GM19035 (cell line): ENCODE results near the gene PCDHA6.
"Not testable (repeated sequence)": the region's sequence is repeated elsewhere in the genome, so short reads cannot be mapped to it uniquely, and the experiment has no call there.

Experiments used
- ATAC-seq: cut with Tn5 transposase; IDR thresholded peaks from one replicate; pipeline ENCODE4 v1.9.1; 2021; ENCODE audit not compliant: unreplicated experiment

PCDHA6 gene

GRCh38 chr5:140808889-140809291, 18.9 kb upstream of the PCDHA6 start:
- ATAC-seq, result no peak

DNA sequence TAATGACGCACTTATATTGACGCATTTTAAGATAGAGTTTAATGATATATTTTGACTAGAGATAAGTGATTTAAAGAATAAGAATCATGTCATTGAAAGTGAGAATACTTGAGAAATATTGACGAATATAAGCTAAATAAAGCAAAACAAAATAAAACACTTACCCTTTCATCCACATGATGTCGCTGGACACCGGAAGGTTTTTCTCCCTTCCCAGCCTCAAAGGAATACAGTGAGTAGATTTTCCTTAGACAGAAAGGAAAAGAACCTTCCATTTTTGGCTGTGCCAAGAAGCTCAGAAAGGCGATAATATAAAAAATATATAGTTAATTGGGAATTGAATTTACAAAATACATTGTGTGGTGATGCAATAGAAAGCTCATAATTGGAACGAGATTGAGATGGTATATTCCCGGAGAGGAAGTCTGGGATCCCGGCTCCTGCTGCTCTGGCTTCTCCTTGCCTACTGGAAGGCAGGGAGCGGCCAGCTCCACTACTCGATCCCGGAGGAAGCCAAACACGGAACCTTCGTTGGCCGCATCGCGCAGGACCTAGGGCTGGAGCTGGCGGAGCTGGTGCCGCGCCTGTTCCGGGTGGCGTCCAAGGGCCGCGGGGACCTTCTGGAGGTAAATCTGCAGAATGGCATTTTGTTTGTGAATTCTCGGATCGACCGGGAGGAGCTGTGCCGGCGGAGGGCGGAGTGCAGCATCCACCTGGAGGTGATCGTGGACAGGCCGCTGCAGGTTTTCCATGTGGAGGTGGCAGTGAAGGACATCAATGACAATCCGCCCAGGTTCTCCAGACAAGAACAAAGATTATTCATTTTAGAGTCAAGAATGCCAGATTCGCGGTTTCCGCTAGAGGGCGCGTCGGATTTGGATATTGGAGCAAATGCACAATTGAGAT, 6.1 kb upstream of the PCDHA6 start, which contains the start of gene PCDHA5:
Gene PCDHA5, plus strand, starts transcription at position 239 of the 906 bp plus-strand sequence.
- ATAC-seq, result no peak

- ATAC-seq, result no peak
These were observed 5.5 kb upstream of the PCDHA6 start for GRCh38 chr5:140822281-140822629.

GRCh38 chr5:140822969-140823368, 4.8 kb upstream of the PCDHA6 start:
- not testable (repeated sequence) for ATAC-seq

DNA sequence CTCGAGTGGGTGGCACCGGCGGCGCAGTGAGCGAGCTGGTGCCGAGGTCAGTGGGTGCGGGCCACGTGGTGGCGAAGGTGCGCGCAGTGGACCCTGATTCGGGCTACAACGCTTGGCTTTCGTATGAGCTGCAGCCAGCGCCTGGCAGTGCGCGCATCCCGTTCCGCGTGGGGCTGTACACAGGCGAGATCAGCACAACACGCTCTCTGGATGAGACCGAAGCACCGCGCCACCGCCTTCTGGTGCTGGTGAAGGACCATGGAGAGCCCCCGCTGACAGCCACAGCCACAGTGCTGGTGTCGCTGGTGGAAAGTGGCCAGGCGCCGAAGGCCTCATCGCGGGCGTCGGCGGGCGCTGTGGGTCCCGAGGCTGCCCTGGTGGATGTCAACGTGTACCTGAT, 4.3 kb upstream of the PCDHA6 start:
- no peak for ATAC-seq

GRCh38 chr5:140828362-140828737, 590 bp downstream of the PCDHA6 start:
- ATAC-seq, result no peak

DNA sequence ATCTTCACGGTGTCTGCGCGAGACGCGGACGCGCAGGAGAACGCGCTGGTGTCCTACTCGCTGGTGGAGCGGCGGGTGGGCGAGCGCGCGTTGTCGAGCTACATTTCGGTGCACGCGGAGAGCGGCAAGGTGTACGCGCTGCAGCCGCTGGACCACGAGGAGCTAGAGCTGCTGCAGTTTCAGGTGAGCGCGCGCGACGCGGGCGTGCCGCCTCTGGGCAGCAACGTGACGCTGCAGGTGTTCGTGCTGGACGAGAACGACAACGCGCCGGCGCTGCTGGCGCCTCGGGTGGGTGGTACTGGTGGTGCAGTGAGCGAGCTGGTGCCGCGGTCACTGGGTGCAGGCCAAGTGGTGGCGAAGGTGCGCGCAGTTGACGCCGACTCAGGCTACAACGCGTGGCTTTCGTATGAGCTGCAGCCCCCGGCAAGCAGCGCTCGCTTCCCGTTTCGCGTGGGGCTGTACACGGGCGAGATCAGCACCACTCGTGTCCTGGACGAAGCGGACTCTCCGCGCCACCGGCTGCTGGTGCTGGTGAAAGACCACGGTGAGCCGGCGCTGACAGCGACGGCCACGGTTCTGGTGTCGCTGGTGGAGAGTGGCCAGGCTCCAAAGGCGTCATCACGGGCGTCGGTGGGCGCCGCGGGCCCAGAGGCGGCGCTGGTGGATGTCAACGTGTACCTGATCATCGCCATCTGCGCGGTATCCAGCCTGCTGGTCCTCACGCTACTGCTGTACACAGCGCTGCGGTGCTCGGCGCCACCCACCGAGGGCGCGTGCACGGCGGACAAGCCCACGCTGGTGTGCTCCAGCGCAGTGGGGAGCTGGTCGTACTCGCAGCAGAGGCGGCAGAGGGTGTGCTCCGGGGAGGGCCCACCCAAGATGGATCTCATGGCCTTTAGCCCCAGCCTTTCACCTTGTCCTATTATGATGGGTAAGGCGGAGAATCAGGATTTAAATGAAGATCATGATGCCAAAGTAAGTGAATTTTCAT, 2.0 kb downstream of the PCDHA6 start:
- ATAC-seq, result not testable (repeated sequence)

GRCh38 chr5:140833993-140834392, 6.2 kb downstream of the PCDHA6 start, which contains the start of gene PCDHA7:
TSS of gene PCDHA7 (plus strand) at chr5:140834269. CDS start at chr5:140834384, 115 bp downstream.
- ATAC-seq, result no peak

DNA sequence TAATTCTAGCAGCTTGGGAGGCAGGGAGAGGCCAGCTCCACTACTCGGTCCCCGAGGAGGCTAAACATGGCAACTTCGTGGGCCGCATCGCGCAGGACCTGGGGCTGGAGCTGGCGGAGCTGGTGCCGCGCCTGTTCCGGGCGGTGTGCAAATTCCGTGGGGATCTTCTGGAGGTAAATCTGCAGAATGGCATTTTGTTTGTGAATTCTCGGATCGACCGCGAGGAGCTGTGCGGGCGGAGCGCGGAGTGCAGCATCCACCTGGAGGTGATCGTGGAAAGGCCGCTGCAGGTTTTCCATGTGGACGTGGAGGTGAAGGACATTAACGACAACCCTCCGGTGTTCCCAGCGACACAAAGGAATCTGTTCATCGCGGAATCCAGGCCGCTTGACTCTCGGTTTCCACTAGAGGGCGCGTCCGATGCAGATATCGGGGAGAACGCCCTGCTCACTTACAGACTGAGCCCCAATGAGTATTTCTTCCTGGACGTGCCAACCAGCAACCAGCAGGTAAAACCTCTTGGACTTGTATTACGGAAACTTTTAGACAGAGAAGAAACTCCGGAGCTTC, 6.8 kb downstream of the PCDHA6 start:
- not testable (repeated sequence) for ATAC-seq

DNA sequence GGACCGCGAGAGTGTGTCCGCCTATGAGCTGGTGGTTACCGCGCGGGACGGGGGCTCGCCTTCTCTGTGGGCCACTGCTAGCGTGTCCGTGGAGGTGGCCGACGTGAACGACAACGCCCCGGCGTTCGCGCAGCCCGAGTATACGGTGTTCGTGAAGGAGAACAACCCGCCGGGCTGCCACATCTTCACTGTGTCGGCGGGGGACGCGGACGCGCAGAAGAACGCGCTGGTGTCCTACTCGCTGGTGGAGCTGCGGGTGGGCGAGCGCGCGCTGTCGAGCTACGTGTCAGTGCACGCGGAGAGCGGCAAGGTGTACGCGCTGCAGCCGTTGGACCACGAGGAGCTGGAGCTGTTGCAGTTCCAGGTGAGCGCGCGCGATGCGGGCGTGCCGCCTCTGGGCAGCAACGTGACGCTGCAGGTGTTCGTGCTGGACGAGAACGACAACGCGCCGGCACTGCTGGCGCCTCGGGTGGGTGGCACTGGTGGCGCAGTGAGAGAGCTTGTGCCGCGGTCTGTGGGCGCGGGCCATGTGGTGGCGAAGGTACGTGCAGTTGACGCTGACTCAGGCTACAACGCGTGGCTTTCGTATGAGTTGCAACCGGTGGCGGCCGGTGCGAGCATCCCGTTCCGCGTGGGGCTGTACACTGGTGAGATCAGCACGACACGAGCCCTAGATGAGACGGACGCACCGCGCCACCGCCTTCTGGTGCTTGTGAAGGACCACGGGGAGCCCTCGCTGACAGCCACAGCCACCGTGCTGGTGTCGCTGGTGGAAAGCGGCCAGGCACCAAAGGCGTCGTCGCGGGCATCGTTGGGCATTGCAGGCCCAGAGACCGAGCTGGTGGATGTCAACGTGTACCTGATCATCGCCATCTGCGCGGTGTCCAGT, 8.1 kb downstream of the PCDHA6 start:
- no peak for ATAC-seq

DNA sequence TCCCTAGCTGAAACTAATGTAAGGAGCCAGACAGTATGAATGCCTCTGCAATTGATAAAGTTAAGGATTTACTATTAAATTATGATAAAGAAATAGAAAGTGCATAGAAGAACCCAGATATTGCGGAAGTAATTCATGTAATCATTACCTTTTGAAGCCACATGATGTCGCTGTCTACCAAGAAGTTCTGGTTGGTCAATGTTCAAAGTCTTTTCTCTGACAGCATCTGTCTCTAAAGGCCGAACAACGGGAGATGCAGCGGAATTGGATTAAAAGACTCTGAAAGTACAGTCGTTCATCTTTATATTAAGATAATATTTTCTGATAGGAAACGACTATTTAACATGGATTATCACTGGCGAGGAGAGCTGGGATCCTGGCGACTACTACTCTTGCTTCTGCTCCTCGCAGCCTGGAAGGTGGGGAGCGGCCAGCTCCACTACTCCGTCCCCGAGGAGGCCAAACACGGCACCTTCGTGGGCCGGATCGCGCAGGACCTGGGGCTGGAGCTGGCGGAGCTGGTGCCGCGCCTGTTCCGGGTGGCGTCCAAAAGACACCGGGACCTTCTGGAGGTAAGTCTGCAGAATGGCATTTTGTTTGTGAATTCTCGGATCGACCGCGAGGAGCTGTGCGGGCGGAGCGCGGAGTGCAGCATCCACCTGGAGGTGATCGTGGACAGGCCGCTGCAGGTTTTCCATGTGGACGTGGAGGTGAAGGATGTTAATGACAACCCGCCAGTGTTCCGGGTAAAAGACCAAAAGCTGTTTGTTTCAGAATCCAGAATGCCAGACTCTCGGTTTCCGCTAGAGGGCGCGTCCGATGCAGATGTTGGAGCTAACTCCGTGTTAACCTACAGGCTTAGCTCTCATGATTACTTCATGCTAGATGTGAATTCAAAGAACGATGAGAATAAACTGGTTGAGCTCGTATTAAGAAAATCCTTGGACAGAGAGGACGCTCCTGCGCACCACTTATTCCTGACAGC, 13.5 kb downstream of the PCDHA6 start, which contains the start of gene PCDHA8:
Gene PCDHA8, plus strand, starts transcription at position 210 of the 985 bp plus-strand sequence. Its CDS starts 135 bp downstream, at position 345.
- ATAC-seq, result no peak

DNA sequence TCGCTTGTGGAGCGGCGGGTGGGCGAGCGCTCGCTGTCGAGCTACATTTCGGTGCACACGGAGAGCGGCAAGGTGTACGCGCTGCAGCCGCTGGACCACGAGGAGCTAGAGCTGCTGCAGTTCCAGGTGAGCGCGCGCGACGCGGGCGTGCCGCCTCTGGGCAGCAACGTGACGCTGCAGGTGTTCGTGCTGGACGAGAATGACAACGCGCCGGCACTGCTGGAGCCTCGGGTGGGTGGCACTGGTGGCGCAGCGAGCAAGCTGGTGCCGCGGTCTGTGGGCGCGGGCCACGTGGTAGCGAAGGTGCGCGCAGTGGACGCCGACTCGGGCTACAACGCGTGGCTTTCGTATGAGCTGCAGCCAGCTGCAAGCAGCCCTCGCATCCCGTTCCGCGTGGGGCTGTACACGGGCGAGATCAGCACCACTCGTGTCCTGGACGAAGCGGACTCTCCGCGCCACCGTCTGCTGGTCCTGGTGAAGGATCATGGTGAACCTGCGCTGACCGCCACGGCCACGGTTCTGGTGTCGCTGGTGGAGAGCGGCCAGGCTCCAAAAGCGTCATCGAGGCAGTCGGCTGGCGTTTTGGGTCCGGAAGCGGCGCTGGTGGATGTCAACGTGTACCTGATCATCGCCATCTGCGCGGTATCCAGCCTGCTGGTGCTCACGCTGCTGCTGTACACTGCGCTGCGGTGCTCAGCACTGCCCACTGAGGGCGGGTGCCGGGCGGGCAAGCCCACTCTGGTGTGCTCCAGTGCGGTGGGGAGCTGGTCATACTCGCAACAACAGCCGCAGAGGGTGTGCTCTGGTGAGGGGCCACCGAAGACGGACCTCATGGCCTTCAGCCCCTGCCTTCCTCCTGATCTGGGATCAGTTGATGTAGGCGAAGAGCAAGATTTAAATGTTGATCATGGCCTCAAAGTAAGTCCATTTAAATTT, 15.3 kb downstream of the PCDHA6 start:
- ATAC-seq, result no peak

DNA sequence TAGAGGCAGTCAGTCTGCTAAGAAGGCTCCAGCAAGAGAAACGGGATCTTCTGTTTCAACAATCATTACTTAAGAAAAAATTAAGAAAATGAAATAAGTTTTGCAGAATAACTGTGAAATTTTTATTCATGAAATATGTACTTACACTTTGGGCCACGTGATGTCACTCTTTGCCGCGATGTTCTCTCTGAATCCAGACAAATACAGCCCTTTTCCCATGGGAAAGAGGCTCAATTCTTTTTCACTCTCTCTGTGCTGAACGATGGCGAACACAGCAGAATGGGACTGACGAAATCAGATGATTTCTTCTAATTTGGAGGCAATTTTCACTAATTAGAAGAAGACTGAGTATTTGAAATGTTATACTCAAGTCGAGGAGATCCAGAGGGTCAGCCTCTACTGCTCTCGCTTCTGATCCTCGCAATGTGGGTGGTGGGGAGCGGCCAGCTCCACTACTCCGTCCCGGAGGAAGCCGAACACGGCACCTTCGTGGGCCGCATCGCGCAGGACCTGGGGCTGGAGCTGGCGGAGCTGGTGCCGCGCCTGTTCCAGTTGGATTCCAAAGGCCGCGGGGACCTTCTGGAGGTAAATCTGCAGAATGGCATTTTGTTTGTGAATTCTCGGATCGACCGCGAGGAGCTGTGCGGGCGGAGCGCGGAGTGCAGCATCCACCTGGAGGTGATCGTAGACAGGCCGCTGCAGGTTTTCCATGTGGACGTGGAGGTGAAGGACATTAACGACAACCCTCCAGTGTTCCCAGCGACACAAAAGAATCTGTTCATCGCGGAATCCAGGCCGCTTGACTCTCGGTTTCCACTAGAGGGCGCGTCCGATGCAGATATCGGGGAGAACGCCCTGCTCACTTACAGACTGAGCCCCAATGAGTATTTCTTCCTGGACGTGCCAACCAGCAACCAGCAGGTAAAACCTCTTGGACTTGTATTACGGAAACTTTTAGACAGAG, 20.7 kb downstream of the PCDHA6 start, which contains the start of gene PCDHA9:
Gene PCDHA9, plus strand, starts transcription at position 244 of the 964 bp plus-strand sequence. Its CDS starts 114 bp downstream, at position 358.
- not testable (repeated sequence) for ATAC-seq

GRCh38 chr5:140849831-140850634, 22.3 kb downstream of the PCDHA6 start:
- ATAC-seq, result not testable (repeated sequence)
